Iris pigment epithelial cell (primary cell): Measurements from ENCODE around the gene SOBP.

ENCODE experiments used
- DNase-seq: peaks from one replicate; pipeline ENCODE4 v3.0.0-alpha.2; 2011; ENCODE audit warnings: low read depth

Gene SOBP

DNA sequence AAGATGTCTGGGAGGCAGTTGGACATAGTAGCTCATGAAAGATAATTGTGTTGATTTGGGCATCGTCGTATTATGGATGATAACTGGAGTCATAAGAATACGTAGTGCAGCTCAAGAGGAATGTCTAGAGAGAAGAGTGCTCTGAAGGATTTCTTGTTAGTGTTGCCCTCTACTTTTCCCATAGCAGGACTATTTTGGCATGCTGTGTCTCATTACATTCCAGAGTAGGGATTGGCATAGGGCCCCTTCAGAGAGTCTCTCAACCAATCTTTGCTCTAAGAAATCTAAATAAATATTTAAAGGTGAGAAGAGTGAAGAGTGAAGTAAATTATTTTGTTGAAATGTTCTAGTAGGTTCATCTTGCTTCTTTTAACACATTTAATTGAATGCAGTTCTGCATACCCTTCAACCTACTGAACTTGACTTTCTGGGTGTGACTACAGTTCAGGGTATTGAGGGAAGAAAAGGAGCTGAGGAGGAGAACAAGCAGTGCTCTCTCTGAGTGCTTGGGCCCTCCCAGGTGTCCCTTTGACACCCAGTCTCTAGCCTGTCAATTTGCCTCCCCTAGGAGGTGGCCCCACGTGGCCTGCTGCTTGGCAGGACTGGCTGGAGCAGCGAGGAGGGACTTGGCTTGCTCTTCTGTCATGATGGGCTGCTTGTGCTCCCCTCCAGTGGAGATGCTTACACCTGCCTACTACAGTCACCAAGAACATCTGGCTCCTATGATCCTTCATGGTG lies 33.3 kb downstream of the SOBP start:
- no peak for DNase-seq

DNA sequence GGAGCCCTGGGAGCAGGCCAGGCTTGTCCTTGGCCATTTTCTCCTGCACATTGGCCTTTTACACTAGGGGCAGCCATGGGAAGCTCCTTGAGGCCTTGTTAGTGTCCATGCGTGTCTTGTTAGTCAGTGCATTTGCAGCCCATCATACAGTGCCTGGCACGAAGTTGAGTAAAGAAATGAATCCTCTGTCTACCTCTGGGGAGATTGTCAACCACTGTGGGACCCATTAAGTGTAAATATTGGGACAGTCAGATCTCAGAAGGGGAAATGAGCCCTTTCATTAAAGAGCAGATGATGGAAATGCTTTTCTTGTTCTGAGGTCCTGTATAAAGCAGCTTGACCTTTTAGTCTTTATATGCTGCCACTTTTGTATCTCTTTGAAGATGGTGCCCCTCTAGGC lies 33.9 kb downstream of the SOBP start:
- no peak for DNase-seq

DNA sequence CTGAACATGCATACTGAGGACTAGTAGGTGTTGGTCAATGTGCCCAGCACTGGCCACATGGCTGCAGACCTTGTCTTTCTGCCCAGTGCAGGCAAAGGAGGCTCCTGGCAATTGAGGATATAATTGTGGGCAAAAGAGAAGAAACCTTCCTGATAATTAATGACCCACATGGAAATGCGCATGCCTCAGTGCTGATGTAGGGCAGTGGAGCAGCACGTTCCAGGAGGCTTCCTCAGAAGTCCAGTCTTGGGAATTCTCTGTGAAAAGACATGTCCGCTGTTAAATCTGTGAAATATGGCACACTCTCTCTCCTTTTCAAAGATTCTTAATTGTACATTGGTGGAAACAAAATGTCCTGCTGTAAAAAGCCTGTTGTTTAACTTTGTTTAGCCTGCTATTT lies 34.7 kb downstream of the SOBP start:
- DNase-seq = no peak

DNA sequence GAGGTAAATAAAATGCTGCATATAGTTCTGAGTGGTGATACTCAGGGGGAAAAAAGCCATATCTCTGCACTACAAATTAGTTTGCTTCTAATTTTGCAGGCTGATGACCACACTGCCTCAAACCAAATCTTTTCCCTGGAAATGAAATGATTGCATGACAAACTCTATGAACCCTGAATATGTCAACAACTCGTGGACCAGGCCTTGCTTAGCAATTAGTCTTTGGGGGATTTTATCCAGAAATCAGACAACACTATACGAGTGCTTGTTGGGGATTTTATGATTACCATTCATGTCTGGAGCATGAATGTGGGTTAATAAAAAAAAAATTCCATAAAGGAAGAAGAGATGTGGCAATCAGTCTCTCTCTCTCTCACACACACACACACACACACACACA lies 42.0 kb downstream of the SOBP start:
- no peak for DNase-seq

DNA sequence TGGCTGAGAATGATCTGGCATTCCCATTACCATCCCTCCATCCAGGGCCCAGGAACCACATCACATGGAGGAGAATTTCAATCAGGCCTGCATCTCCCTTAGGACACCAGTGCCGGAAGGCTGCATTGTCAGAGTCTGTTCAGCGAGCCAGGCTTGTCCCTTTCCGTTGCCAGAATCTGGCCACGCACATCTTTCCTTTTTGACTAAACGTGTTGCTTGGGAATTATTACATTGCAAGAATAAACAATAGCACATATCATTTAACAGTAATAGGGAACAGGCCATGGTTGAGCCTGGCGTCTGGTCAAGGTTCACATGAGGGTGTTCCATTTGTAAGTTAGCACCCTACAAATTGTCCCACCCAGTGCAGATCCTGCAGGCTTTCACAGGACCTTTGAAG lies 42.8 kb downstream of the SOBP start:
- no peak for DNase-seq

DNA sequence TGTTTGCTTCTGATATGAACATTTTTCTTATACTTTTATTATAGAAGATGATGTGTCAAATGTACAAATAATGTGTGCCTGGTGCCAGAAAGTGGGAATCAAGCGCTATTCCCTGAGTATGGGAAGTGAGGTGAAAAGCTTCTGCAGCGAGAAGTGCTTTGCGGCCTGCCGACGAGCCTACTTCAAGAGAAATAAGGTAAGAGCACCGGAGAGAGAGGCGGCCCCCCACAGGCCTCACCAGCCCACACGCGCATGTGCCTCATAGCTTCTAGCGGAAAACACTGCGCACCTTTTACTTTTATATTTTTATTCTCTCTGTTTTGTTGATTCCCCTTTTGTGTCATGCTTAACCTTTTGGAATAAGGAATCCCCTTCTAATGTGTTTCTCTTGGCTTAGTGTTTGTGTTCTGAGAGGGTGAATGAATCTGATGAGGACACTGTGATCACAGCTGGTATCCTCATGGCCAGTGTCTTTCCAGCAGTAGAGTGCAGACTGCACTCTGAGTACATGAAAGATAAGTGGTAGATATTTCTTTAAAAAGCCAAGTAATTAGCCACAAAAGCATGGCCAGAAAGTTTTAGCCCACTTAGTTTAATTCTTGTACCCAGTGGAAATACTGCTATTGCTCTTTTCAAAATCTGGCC lies 43.6 kb downstream of the SOBP start:
- no peak for DNase-seq

DNA sequence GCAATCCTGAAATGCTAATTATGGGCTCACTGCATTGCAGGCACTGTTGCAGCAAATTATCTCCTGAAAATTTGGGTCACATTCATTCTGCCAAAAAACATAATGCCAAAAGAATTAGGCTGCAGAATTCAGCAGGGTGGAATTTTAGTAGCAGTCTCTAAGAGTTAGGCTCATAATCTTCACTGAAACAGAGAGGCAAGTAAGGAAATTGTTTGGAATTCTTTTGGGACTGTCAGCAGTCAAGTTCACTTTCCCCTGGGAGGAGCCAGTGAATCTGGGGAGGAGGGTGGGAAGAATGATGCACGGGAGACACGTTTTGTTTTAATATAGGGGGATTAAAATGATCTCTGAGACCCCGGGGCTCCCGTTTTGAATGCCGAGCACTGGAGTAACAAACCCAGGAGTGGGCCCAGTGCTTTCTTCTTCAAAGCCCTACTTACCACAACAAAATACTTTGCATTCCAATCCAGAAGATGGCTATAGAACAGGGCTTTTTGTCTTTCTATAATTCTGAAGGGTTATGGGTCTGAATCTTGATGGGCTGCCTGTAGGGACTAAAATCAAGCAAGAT lies 44.7 kb downstream of the SOBP start:
- DNase-seq = peak; percentile 5

DNA sequence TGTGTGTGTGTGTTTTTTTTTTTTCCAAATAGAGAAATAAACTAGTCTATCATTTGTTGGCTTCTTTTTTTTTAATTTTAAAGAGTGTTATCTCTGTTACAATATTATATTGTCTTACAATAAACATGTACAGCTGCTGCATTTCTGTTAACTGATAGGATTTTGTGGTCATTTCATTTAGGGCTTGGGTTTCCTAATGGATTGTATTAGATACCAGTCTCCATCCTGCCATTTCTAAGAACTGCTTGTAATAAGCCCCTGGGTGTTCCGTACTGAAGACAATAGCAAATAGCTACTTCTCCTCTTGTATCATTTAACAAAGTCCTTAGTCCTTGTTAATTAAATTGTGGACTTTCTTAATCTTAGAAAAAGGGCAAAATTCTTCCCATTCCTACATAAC lies 45.7 kb downstream of the SOBP start:
- no peak for DNase-seq

DNA sequence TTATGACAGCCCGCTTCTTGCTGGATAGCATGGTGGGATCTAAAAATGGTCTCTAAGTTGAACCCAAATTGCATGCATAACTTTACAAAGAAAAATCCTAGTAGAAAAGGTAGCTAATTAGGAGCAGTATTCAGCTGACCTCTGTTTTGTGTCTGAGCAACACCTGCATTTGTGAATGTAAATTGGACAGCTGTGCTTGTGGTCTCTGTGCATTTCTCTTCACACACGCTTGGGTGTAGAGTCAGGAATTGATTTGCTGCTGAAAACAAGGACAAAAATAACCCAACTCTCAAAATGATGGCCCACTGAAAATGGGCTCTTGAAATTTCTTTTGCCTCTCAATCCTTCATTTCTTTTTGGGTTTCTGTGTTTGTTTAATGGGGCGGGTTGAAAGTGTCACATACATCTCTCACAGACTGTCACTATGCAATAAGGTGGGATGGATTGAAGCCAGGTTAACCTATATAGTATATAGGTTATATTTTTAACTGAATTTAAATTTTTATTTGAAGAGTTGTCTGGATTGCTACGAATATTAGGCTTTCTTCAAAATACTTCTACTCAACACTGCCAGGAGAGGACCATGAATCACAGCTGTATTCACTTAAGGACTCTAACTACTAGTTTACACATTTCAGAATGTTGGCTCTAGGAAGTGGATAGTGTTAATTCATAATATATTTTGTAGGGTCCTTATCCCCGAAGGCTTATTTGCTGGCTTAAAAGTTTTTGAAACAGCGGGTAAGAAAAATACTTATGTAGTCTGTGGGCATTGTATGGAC lies 46.5 kb downstream of the SOBP start:
- DNase-seq = no peak

DNA sequence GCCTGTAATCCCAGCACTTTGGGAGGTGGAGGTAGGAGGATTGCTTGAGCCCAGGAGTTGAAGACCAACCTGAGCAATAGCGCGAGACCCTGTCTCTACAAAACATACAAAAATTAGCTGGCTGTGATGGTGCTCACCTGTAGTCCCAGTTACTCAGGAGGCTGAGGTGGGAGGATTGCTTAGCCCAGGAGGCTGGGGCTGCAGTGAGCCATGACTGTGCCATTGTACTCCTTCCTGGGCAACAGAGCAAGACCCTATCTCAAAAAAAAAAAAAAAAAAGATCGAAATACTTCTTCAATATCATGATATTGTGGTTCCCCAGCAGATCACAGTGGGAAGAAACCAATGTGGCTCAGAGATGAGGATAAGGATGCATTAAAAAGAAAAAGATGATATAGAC lies 47.6 kb downstream of the SOBP start:
- no peak for DNase-seq

DNA sequence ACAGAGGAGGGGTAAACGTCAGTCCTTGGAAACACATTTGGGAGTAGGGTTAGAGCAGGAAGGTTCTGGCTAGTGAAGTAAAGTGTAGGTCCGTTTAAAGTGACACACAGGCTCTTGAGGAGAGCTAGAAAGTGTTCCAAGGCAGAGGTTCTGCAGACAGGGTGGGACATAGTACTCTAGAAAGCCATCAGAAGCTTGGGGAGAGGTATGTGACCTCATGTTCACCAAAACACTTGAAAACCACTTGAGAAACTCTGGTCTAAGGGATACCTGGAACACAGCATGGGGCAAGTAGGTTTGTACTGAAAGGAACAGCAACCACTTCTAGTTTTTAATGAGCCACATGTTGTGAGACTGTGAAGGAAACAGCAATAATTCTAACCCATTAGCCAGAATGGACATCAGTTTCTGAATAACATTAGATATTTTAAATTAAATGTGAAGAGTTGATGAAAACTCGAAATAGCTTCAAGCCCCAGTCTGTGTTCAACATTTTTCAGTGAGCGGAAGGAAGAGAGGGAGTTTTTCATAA lies 49.0 kb downstream of the SOBP start:
- DNase-seq = no peak

DNA sequence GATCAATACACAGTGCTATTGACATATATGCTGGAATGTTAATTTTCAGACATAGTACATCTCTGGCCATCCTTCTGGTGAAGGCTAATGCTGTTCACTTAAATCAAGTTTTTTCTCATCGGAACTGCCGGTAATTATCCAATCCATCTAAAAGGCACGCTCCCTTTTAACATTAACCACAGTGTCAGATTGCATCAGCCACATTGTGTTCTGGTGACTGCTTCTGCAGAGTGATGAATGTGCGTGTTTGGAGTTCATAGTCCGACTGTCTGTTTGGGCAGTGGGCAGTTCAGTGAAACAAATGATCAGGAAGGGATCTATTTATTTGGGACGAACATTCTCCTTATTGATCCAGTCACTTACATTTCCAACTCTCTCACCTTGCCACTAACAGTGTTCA lies 49.5 kb downstream of the SOBP start:
- DNase-seq = peak; percentile 9

DNA sequence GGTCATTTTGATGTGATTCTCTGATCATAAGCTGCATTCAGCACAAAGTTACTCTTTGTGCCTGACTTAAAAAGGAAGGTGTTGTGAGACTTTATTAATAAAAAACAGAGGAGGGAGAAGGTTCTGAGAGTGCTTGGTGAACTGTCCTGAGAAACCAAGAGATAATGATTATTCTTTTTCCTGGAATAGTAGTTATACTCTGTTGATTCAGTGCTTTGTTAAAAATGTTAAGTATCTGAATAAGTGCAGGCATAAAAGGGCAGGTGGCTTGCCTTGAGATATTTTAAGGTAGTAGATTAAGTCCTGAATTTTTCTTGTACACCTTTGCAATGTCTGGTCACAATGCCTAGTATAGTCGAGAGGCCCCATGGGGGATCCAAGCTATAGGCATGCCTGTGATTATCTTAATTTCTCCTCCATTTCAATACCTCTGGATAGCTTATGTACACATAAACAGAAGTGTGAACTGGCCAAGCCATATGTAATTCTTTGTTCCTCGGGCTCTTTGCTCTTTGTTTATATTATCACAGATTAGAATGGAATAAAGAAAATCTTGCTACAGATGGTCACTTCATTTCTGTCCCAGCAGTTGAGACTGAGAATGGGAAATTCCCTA lies 50.0 kb downstream of the SOBP start:
- DNase-seq = no peak

DNA sequence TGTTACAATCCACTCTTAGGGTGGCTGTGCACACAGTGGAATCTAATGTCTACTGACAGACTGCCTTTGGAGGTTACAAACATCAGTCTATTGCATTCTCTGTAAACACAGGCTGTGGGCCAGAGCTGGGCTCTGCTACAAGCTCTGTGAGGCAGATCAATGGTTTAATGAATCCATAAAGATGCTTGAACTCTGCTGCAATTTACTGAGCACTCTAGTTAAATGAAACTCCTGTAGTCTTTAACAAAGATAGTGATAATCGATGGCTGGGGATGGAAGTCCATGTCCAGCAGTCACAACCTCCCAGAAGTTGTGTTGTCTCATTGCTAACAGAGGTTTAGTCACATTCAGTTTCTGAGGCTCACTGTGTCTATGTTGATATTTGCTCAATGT lies 50.5 kb downstream of the SOBP start:
- DNase-seq = no peak

DNA sequence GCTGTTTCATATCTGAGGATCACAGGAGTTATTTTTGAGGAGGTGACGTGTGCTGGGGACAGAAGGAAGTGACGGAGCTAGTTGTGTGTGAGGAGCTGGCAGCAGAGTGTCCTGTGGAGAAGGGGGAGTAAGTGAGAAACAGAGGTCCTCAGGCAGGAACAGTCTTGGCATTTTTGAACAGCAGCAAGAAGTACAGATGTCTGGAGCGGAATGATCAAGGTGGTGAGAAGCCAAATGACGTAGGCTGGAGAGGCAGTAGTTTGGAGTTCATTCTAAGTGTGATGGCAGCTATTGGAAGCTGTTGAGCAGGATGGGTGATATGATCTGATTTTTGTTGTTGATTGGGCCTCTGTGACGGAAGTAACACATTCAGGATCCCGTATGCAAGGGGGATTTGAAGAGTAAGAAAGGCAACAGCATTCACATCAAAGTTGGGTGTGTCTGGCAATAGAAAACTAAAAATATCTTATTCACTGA lies 52.3 kb downstream of the SOBP start:
- DNase-seq = no peak

DNA sequence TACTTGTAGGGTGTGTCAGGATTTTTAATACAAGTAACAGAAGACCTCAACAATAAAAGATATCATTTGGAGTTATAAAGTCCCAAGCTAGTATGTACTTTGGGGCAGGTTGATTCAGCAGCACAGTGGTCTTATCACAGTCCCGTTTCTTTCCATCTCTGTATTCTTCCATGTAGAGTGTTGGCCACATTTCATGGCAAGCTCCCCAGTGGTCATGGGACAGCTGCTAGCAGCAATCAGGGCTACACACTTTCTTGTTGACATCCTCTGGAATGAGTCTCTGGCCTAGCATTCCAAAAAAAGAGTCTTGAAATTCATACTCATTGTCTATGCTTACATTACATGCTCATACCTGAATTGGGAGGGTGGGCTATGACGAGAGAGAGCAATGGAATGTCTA lies 53.2 kb downstream of the SOBP start:
- no peak for DNase-seq

DNA sequence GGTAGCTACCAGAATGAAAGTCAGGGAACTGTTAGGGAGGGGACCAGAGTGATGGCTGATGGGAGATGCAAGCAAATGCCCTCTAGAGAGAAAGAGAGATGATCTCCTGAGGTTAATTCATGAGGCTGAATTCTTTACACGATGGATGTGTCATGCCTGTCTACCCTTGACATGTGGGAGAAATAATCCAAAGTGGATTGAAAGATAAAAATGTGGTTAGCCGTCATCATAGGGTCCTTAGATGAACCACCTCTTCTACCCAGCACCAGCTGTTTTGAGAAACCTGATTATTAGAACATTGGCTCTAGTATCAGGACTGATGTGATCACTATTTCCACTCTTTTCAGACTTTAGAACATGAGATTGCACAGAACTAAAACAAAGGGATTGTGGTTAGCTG lies 53.6 kb downstream of the SOBP start:
- DNase-seq = no peak

DNA sequence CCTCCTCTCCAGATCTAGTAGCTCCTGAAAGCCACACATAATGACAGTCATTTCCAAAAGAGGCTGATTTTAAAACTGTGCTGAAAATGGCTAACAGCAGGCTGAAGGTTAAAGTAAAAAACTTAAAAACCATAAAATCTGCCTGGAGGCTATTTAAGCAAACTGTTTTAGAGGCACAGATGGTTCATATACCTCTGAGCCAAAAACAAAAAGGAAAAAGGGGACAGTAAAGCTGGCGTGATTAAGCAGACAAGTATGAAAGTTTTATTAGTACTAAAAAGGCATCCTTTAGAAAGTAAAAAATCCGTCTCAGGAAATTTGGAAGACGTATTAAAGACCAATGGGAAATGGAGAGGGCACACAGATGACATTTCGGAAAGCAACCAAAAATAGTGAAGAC lies 55.8 kb downstream of the SOBP start:
- DNase-seq = no peak

DNA sequence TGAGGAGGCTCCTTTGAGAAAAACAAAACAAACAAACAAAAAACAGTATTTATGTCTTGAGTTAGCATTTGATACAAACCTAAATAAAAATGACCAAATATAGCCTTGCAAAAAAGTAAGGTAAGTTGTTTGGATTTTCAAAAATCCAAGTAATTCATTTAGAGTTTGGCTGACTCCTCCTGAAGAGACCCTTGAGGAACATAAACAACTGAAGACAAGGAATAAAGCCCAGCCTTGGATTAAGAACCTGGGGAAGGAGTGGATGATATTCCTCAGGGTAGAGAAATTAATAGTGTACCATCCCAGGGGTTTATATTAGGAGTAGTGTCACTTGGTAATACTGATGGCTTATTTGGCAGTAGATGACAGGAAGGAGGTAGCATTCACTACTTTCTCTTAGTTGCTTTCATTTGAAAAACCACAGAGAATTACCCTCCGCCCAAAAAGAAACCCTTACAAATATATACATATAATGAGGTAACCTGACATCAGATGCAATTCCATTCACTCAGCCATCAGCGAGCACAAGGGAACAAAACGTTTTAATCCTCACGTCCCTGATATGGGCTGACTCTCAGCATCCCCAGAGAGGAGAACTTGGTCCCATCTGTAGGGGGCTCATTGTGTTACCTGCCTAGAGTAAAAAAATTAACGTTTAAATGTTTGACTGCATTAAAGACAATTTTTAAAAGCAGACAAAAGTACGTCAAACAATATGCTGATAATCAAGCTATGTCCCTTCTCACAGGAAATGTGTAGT lies 57.0 kb downstream of the SOBP start:
- DNase-seq = no peak

DNA sequence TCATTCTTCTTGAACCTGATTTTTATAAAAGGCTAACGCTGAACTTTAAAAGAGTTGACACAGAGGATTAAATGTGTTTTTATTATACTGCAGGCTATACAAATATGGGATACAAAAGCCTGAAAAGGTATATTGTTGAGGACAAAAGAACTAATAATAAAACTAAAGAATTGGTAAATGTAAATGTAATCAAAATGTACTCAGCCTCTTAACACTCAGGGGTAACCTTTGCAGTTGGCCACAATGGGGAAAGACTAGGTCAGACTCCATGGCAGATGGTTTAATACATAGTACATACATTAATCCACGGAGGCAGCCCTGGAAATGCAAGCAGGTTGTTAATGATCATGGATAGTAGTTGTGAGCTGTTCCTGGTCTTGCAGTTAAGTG lies 57.5 kb downstream of the SOBP start:
- DNase-seq = no peak

DNA sequence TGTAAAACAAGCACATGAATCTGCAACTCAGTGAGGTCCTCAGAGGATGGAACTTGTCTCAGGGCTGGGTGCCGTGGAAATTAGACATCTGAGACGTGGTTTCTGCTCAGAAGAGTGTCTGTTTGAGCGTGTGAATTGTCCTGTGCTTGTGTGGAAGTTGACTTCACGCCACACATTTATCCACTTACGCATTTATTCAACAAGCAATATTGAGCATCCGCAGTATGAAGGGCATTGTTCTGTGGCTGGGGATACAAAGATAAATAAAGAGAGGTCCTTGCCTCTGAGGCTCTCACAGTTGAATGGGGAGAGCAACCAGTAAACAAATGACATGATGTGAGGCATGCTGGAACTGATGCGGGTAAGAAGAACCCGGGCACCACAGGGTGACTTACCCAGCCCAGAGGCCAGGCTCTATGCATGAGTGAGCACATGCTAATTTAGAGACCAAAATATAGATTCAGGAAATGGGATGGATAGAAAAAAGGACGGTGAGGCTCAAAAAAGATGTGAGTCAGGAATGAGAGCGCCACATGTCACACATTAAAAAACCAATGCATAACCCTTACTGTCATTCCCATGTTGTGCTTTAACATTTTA lies 60.4 kb downstream of the SOBP start:
- DNase-seq = no peak
